Panc1 (cell line): Measurements from ENCODE around the gene PSMD4. TPM values are rescaled to one million over a fixed set of nuclear protein-coding genes. Genes with fewer than 3 reads are reported as not detected.
A peak's percentile ranks its signal among the peaks of the same experiment; 100 is the strongest.

Source experiments
- ATAC-seq: fragments of 200-7000 bp; cut with Tn5 transposase; 2 replicates; pipeline ENCODE4 v1.9.1; 2020; ENCODE audit warnings: mild to moderate bottlenecking, moderate library complexity
- BruUV-seq: library from RNA; stranded (reverse); fragments of 400-500 nt; replicated peaks from 2 replicates; lab custom pipeline; 2021; lab: Mats Ljungman, UMichigan
- CTCF ChIA-PET: fragments of 300-600 bp; sonication (Branson Sonifier 250); formaldehyde crosslinking; loops from one replicate; lab custom pipeline; 2022; ENCODE audit warnings: antibody characterized with exemption; lab: Charles Lee
- POLR2A ChIA-PET: fragments of 300-600 bp; sonication (Branson Sonifier 250); formaldehyde crosslinking; loops from one replicate; lab custom pipeline; 2022; ENCODE audit warnings: antibody characterized with exemption; lab: Charles Lee
- DNase-seq: peaks from one replicate; pipeline ENCODE4 v3.0.0-alpha.2; 2010; ENCODE audit warnings: low read depth, low spot score
- H3K27ac ChIP-seq: 2 replicates; pipeline ENCODE4 v1.5.1; 2011; ENCODE audit warnings: mild to moderate bottlenecking, low read length, inconsistent platforms
- H3K27me3 ChIP-seq: fragments of 200-500 bp; sonication (Bioruptor generic); 2 replicates; pipeline ENCODE4 v1.6.0; 2014; ENCODE audit warnings: low read length, inconsistent platforms; ENCODE audit not compliant: control insufficient read depth, insufficient read depth
- H3K36me3 ChIP-seq: fragments of 200-500 bp; sonication (Bioruptor generic); 2 replicates; pipeline ENCODE4 v1.5.1; 2014; ENCODE audit warnings: inconsistent platforms, mild to moderate bottlenecking, low read length, moderate library complexity; ENCODE audit not compliant: control insufficient read depth, insufficient read depth
- H3K4me1 ChIP-seq: 2 replicates; pipeline ENCODE4 v1.5.1; 2011; ENCODE audit warnings: inconsistent platforms, mild to moderate bottlenecking, low read length, moderate library complexity; ENCODE audit not compliant: control insufficient read depth, insufficient read depth
- H3K4me3 ChIP-seq, 2 experiments: 2 replicates each; pipeline ENCODE4 v1.5.1; 2011 to 2012; ENCODE audit warnings: low read depth in 2 of 2, low read length in 2 of 2, mild to moderate bottlenecking in 2 of 2, inconsistent platforms in 1 of 2, moderate library complexity in 1 of 2
- H3K9me3 ChIP-seq: fragments of 200-500 bp; sonication (Bioruptor generic); 2 replicates; pipeline ENCODE4 v1.5.1; 2014; ENCODE audit warnings: low read depth, mild to moderate bottlenecking, inconsistent platforms, low read length, moderate library complexity; ENCODE audit not compliant: control insufficient read depth, insufficient read depth
- POLR2AphosphoS5 ChIP-seq: IDR thresholded peaks from 2 replicates; pipeline ENCODE4 v1.6.1; 2012; ENCODE audit warnings: mild to moderate bottlenecking, low read depth, low read length, moderate library complexity
- REST ChIP-seq, 2 experiments: IDR thresholded peaks; 2 replicates each; pipeline ENCODE4 v1.6.1; 2011 to 2012; ENCODE audit warnings: low read depth in 2 of 2, control low read depth in 1 of 2, low read length in 1 of 2, mild to moderate bottlenecking in 1 of 2, moderate library complexity in 1 of 2; ENCODE audit not compliant: insufficient read depth in 1 of 2
- SIN3A ChIP-seq: IDR thresholded peaks from 2 replicates; pipeline ENCODE4 v1.6.1; 2012; ENCODE audit warnings: low read depth, mild to moderate bottlenecking, low read length, moderate library complexity, borderline replicate concordance; ENCODE audit not compliant: insufficient read depth
- TCF7L2 ChIP-seq: IDR thresholded peaks from 2 replicates; pipeline ENCODE4 v1.6.1; 2011; ENCODE audit warnings: mild to moderate bottlenecking, low read depth, low read length, inconsistent platforms
- in situ Hi-C: cut with HindIII; loops from 2 replicates; pipeline ENCODE4 v1.10.0; 2016; ENCODE audit warnings: low sequenced_read_pairs, low pct_unique_long_range_greater_than_20kb
- intact Hi-C: fragments of 100-400 bp; cut with micrococcal nuclease; formaldehyde crosslinking; loops from one replicate; pipeline ENCODE4 v1.10.0; 2022; ENCODE audit not compliant: unreplicated experiment
- total RNA-seq: library from RNA; stranded (reverse); gene quantifications from one replicate; pipeline ENCODE4 v1.2.1, GENCODE V29; 2021; ENCODE audit not compliant: unreplicated experiment
- TF ChIP-seq, protein P1 (sequence below): fragments of 450-650 bp; IDR thresholded peaks from 2 replicates; pipeline ENCODE4 v1.5.1; 2017; ENCODE audit warnings: mild to moderate bottlenecking

Gene PSMD4
- total RNA-seq, 1 experiment from 2014 or later, result 256 TPM

DNA sequence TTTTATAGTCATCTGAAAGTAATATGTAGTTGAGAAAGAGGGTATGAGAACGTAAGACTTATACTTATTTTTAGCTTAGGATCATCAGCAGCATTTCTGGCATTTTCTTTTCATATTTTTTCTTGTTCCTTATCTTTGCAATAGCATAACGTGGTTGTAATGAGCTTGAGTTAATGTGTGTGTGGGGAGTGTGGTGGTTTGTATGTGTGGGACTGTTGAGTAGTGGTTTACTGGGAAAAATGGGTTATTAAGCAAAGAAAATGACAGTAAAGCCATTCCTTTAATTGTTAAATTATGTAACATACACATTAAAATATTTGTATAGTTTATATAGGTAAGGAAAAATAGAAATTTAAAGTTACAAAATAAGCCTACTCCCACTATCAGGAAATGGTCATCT is 41.0 kb upstream of the PSMD4 start:
- Histone ChIP-seq H3K27ac (no peak overlapping the region), H3K4me1 (no peaks in the 10 kb centered on the region), H3K4me3 (no peak overlapping the region), H3K36me3 (0 out of 2 replicates have a peak, but pooled peaks cover 3% of the 10 kb centered on the region), H3K27me3 (no peaks in the 10 kb centered on the region), H3K9me3 (no peaks in the 10 kb centered on the region)
- TF ChIP-seq REST (IDR thresholded peaks at IDR 0.05; ENCODE audit: insufficient read depth in 1 of 2, low read depth in 2 of 2, low read length in 1 of 2), result no peak
- no peak for TF ChIP-seq POLR2AphosphoS5
- TF ChIP-seq, protein P1, sequence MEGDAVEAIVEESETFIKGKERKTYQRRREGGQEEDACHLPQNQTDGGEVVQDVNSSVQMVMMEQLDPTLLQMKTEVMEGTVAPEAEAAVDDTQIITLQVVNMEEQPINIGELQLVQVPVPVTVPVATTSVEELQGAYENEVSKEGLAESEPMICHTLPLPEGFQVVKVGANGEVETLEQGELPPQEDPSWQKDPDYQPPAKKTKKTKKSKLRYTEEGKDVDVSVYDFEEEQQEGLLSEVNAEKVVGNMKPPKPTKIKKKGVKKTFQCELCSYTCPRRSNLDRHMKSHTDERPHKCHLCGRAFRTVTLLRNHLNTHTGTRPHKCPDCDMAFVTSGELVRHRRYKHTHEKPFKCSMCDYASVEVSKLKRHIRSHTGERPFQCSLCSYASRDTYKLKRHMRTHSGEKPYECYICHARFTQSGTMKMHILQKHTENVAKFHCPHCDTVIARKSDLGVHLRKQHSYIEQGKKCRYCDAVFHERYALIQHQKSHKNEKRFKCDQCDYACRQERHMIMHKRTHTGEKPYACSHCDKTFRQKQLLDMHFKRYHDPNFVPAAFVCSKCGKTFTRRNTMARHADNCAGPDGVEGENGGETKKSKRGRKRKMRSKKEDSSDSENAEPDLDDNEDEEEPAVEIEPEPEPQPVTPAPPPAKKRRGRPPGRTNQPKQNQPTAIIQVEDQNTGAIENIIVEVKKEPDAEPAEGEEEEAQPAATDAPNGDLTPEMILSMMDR, result no peak
- TF ChIP-seq TCF7L2, result no peak
- no peak for TF ChIP-seq SIN3A
- no peak for ATAC-seq
- in situ Hi-C loops, result no loop called here
- ChIA-PET POLR2A (interaction anchor here (0.5 kb wide), 2 partner anchors 10 to 1766 kb away, joined by 3 to 7 read pairs; no protein-coding TSS in a partner anchor), CTCF (no interaction called here)
- DNase-seq, result no peak
- intact Hi-C loops, result no loop called here
- BruUV-seq, result TSS peak; percentile 28

- TF ChIP-seq, protein P1, result no peak
- TF ChIP-seq REST (IDR thresholded peaks at IDR 0.05; ENCODE audit: insufficient read depth in 1 of 2, low read depth in 2 of 2, low read length in 1 of 2) (no peak), POLR2AphosphoS5 (no peak), TCF7L2 (no peak), SIN3A (no peak)
- ChIA-PET CTCF (no interaction called here), POLR2A (interaction anchor here (0.6 kb wide), 1 partner anchor 10 kb away, joined by 3 read pairs; no protein-coding TSS in a partner anchor)
- H3K9me3 ChIP-seq, result no peaks in the 10 kb centered on the region
- H3K36me3 ChIP-seq, result no peaks in the 10 kb centered on the region; the same call in 1 of the 2 replicates
- H3K27me3 ChIP-seq, result no peaks in the 10 kb centered on the region
- no TSS peak for BruUV-seq
- DNase-seq (no peak), ATAC-seq (no peak)
- intact Hi-C loops, result no loop called here
- no peaks in the 10 kb centered on the region for H3K4me1 ChIP-seq
- in situ Hi-C loops, result no loop called here
- H3K27ac ChIP-seq, result no peak overlapping the region
- H3K4me3 ChIP-seq, result no peak overlapping the region
Measured at GRCh38 chr1:151221616-151222015, 32.9 kb upstream of the PSMD4 start.
